ENCODE results near the gene FRS2.

DNA sequence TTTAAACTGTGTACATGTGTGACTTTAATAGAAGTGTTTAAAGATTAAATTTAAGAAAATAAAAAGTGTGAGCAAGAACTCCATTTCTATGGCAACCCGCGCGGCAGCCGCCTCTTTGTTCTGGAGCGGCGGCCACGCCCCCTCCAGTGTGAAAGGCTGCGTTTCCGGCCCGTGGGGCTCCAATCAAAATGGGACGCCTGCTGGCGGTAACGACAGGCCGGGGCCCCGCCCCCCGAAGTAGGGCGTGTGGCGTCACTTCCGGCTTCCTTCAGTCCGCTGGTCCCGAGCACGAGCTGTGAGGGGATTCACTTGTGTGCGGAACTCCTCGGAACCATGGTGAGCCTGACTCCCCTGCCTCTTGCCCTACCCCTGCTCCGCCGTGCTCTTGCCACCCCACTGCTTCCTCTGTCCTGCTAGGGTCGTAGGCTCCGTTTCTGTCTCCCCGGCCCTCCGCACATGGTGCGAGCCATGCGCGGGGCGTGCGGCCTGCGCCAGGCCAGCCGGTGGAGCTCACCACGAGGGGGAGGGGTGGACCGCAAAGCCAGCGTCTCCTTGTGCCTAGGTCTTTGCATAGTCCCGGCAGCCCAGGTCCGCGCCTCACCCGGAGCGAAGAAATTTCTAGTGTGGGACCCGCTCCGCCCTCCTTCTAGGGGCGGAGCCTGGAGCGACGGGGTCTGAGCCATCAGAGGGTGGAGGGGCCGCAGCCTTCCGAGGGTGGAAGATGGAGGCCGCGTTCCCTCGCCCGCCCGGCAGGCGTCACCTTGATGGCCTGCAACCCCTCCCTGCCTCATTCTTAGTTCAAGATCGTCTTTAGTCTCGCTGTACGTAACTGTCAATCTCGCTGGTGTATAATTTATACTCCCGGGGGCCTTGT lies 115.2 kb downstream of the FRS2 start, which contains the start of gene CCT2:
- TF ChIP-seq, protein P1, sequence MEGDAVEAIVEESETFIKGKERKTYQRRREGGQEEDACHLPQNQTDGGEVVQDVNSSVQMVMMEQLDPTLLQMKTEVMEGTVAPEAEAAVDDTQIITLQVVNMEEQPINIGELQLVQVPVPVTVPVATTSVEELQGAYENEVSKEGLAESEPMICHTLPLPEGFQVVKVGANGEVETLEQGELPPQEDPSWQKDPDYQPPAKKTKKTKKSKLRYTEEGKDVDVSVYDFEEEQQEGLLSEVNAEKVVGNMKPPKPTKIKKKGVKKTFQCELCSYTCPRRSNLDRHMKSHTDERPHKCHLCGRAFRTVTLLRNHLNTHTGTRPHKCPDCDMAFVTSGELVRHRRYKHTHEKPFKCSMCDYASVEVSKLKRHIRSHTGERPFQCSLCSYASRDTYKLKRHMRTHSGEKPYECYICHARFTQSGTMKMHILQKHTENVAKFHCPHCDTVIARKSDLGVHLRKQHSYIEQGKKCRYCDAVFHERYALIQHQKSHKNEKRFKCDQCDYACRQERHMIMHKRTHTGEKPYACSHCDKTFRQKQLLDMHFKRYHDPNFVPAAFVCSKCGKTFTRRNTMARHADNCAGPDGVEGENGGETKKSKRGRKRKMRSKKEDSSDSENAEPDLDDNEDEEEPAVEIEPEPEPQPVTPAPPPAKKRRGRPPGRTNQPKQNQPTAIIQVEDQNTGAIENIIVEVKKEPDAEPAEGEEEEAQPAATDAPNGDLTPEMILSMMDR (IDR thresholded peaks at IDR 0.05), result peak; percentile 12 to 52 (median 32)
- peak in 3 of 4 donors; percentile 43 to 90 (median 85) for TF ChIP-seq POLR2A (IDR thresholded peaks at IDR 0.05)
- TF ChIP-seq EP300 (IDR thresholded peaks at IDR 0.05), result peak in 1 of 4 donors; percentile 14
